ENCODE results near the gene ZNF540. TPM values are rescaled to one million over a fixed set of nuclear protein-coding genes. Genes with fewer than 3 reads are reported as not detected.
A peak's percentile ranks its signal among the peaks of the same experiment; 100 is the strongest.

The ZNF540 gene
- total and polyA plus RNA-seq, 9 of the 15 experiments (the other 6 are each of a cell fraction or from before 2014, with no cell fraction given): 0.20 to 0.95 (median 0.44) TPM

DNA sequence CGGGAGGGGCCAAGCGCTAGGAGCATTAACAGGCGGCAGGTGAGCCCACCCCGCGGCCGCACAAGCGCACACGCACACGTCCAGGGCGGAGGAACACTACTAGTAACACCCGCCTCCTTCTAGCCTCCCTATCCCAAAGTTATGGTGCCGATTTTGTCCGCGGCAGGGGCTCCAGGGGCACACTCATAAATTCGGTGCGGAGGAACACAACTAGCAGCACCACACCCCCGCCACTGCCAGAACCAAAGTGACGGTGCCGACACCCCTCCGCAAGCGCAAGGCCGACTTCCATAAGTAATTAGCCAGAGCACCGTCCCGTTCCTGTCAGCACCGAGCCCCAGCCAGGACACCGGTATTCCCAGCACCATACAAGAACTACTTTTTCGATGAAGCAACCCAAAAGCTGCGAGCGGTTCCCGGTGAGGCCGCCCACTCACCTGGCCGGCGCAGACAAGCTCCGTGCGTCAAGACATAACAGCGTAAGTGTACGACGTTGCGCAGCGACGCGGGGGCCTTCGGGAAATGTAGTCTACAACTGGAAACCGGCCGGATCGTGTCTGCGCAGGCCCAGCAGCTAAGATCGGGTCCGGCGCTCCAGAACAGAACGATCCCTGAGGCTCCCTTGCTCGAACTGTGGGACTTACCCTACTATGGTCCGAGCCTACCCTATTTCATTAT lies at the start of gene ZNF540, which contains the start of gene ZNF571 (continued):
- TF ChIP-seq CBFA2T2 (conservative IDR thresholded peaks at IDR 0.05) (no peak), GATA2 (CRISPR knock-in tag; IDR thresholded peaks at IDR 0.05) (no peak), NFXL1 (CRISPR knock-in tag; IDR thresholded peaks at IDR 0.05) (no peak), HDAC2 (IDR thresholded peaks at IDR 0.05) (no peak), HDAC1 (IDR thresholded peaks at IDR 0.05) (peak in 1 of 2 experiments; percentile 13; a peak in 1 of 4 replicates), SRSF9 (IDR thresholded peaks at IDR 0.05; ENCODE audit: borderline replicate concordance, low read depth, low read length) (no peak), XRCC4 (IDR thresholded peaks at IDR 0.05; ENCODE audit: extremely low read depth, insufficient read depth, insufficient read length) (no peak), CEBPB (tag; IDR thresholded peaks at IDR 0.05) (peak; percentile 97), ARID1B (IDR thresholded peaks at IDR 0.05) (no peak), MTA2 (IDR thresholded peaks at IDR 0.05; ENCODE audit: low read depth) (no peak), ZNF583 (CRISPR knock-in tag; IDR thresholded peaks at IDR 0.05) (no peak), ZNF165 (CRISPR knock-in tag; IDR thresholded peaks at IDR 0.05; ENCODE audit: borderline replicate concordance) (no peak), GABPB2 (CRISPR knock-in tag; conservative IDR thresholded peaks at IDR 0.05) (no peak), SMAD4 (CRISPR knock-in tag; conservative IDR thresholded peaks at IDR 0.05) (no peak), KAT2B (IDR thresholded peaks at IDR 0.05; ENCODE audit: low read depth, low read length) (no peak), NCOR1 (IDR thresholded peaks at IDR 0.05) (no peak)
- TF ChIP-seq, protein P1, sequence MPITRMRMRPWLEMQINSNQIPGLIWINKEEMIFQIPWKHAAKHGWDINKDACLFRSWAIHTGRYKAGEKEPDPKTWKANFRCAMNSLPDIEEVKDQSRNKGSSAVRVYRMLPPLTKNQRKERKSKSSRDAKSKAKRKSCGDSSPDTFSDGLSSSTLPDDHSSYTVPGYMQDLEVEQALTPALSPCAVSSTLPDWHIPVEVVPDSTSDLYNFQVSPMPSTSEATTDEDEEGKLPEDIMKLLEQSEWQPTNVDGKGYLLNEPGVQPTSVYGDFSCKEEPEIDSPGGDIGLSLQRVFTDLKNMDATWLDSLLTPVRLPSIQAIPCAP (CRISPR knock-in tag; IDR thresholded peaks at IDR 0.05; ENCODE audit: borderline replicate concordance): no peak
- TF ChIP-seq, protein P2, sequence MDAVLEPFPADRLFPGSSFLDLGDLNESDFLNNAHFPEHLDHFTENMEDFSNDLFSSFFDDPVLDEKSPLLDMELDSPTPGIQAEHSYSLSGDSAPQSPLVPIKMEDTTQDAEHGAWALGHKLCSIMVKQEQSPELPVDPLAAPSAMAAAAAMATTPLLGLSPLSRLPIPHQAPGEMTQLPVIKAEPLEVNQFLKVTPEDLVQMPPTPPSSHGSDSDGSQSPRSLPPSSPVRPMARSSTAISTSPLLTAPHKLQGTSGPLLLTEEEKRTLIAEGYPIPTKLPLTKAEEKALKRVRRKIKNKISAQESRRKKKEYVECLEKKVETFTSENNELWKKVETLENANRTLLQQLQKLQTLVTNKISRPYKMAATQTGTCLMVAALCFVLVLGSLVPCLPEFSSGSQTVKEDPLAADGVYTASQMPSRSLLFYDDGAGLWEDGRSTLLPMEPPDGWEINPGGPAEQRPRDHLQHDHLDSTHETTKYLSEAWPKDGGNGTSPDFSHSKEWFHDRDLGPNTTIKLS (IDR thresholded peaks at IDR 0.05; ENCODE audit: borderline replicate concordance, low read depth): peak; percentile 62
- TF ChIP-seq, protein P3, sequence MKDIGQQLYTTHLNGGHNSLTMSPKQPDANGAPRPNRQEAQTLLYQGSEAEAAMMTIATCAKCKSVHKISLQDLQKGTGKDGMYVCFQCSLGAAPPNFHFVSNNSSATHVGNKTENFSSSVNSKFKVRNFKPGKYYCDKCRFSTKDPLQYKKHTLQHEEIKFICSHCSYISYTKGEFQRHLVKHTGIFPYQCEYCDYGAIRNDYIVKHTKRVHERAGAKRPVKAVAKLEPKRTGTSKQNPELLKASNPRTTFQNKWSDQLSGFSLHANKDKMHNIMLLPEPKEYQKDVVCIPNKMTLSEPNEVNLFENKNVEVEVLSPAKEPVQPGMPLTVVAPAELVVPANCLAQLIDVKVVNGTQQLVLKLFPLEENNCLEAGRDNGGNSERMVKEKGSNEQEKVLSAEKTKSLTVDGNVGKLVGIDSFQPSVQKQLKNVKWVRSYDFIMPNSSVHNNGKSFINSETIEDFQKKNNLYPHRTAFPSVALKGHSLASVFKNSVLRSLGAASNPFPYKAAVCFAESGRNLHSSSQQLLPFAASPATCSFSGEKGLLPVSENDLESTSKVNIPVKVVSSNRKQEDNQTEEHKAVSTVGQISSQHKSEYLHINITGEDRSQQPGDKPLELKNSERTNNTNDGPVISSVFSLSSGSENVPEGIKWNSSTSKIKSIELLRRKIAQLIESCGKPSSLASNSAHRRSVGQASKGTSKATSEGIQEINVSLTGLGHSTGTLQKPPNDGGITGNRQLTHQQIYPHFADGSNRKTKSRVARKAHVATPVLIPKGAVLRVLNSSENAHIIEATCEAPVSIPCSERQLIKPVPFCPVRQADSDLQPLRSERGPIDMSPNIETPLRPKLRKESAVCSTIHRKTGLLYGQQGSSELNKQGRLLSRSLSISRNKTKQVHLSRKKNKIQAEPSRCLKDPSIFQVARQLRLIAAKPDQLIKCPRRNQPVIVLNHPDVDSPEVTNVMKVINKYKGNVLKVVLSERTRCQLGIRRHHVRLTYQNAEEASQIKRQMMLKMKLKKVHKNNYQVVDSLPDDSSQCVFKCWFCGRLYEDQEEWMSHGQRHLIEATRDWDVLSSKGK (CRISPR knock-in tag; IDR thresholded peaks at IDR 0.05): no peak
- TF ChIP-seq, protein P4, sequence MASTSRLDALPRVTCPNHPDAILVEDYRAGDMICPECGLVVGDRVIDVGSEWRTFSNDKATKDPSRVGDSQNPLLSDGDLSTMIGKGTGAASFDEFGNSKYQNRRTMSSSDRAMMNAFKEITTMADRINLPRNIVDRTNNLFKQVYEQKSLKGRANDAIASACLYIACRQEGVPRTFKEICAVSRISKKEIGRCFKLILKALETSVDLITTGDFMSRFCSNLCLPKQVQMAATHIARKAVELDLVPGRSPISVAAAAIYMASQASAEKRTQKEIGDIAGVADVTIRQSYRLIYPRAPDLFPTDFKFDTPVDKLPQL (IDR thresholded peaks at IDR 0.05; ENCODE audit: extremely low read depth, insufficient read length): no peak
- TF ChIP-seq, protein P5, sequence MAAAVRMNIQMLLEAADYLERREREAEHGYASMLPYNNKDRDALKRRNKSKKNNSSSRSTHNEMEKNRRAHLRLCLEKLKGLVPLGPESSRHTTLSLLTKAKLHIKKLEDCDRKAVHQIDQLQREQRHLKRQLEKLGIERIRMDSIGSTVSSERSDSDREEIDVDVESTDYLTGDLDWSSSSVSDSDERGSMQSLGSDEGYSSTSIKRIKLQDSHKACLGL (CRISPR knock-in tag; IDR thresholded peaks at IDR 0.05; ENCODE audit: borderline replicate concordance, poor library complexity, severe bottlenecking): no peak

Measured in K562 (cell line).